Measurements from ENCODE around the gene LEMD1. TPM values are rescaled to one million over a fixed set of nuclear protein-coding genes. Genes with fewer than 3 reads are reported as not detected.
"Not testable (repeated sequence)": the region's sequence is repeated elsewhere in the genome, so short reads cannot be mapped to it uniquely, and the experiment has no call there.

LEMD1 gene
- total and polyA plus RNA-seq, 2 experiments from 2014 or later = not detected

- Histone ChIP-seq H4K20me1 (ENCODE audit: insufficient read depth) (no peaks in the 10 kb centered on the region), H3F3A (ENCODE audit: insufficient read depth) (no peaks in the 10 kb centered on the region; the same call in 1 of the 2 replicates), H3K36me3 (ENCODE audit: low read depth) (no peaks in the 10 kb centered on the region), H2AFZ (no peak overlapping the region), H3K4me3 (no peak overlapping the region), H3K27me3 (replicated peaks; ENCODE audit: insufficient read depth) (peaks cover 47% of the 10 kb centered on the region), H3K4me1 (ENCODE audit: insufficient read depth) (no peaks in the 10 kb centered on the region), H3K9me2 (ENCODE audit: insufficient read depth) (no peaks in the 10 kb centered on the region), H3K4me2 (ENCODE audit: unreplicated experiment) (no peak overlapping the region), H3K27ac (no peak overlapping the region), H3K9me3 (ENCODE audit: low read depth) (no peaks in the 10 kb centered on the region), H3K9ac (no peak overlapping the region), H3K79me2 (ENCODE audit: insufficient read depth) (no peaks in the 10 kb centered on the region)
- no peak for DNase-seq
- WGBS, 2 experiments (ENCODE audit: low coverage in 1 of 2, low lambda C conversion rate in 2 of 2, missing lambda C conversion rate in 2 of 2) = 42 to 48% methylated on average over 3 of the region's 3 CpGs
- in situ Hi-C loops (cut with MboI) = no loop called here
- TF ChIP-seq EZH2 (IDR thresholded peaks at IDR 0.05; ENCODE audit: insufficient read depth, poor library complexity, severe bottlenecking) (no peak), EZH2phosphoT487 (IDR thresholded peaks at IDR 0.05; ENCODE audit: insufficient read depth, low read depth) (no peak)
Measured at GRCh38 chr1:205395616-205396015, 26.2 kb downstream of the LEMD1 start.

GRCh38 chr1:205392650-205393049, 29.2 kb downstream of the LEMD1 start:
- H3K27ac ChIP-seq = no peak overlapping the region
- no peaks in the 10 kb centered on the region for H3K79me2 ChIP-seq (ENCODE audit: insufficient read depth)
- H3K27me3 ChIP-seq (replicated peaks; ENCODE audit: insufficient read depth) = peaks cover 53% of the 10 kb centered on the region
- no peaks in the 10 kb centered on the region for H3K9me3 ChIP-seq (ENCODE audit: low read depth)
- H3K4me2 ChIP-seq (ENCODE audit: unreplicated experiment) = no peak overlapping the region
- no peak overlapping the region for H3K4me3 ChIP-seq
- no peaks in the 10 kb centered on the region; the same call in 1 of the 2 replicates for H3F3A ChIP-seq (ENCODE audit: insufficient read depth)
- H4K20me1 ChIP-seq (ENCODE audit: insufficient read depth) = no peaks in the 10 kb centered on the region; the same call in 1 of the 2 replicates
- in situ Hi-C loops (cut with MboI) = no loop called here
- no peaks in the 10 kb centered on the region for H3K4me1 ChIP-seq (ENCODE audit: insufficient read depth)
- no peak for TF ChIP-seq EZH2phosphoT487 (IDR thresholded peaks at IDR 0.05; ENCODE audit: insufficient read depth, low read depth)
- TF ChIP-seq EZH2 (IDR thresholded peaks at IDR 0.05; ENCODE audit: insufficient read depth, poor library complexity, severe bottlenecking) = no peak
- 52% methylated on average over 1 of the region's 1 CpG for WGBS, 2 experiments (ENCODE audit: low coverage in 1 of 2, low lambda C conversion rate in 2 of 2, missing lambda C conversion rate in 2 of 2)
- no peak overlapping the region for H3K9ac ChIP-seq
- H3K9me2 ChIP-seq (ENCODE audit: insufficient read depth) = no peaks in the 10 kb centered on the region
- no peak for DNase-seq
- H2AFZ ChIP-seq = no peak overlapping the region
- no peaks in the 10 kb centered on the region for H3K36me3 ChIP-seq (ENCODE audit: low read depth)

GRCh38 chr1:205391386-205391785, 30.5 kb downstream of the LEMD1 start:
- in situ Hi-C loops (cut with MboI) = no loop called here
- 65 to 69% methylated on average over 7 of the region's 7 CpGs for WGBS, 2 experiments (ENCODE audit: low coverage in 1 of 2, low lambda C conversion rate in 2 of 2, missing lambda C conversion rate in 2 of 2)
- no peaks in the 10 kb centered on the region for H3K9me2 ChIP-seq (ENCODE audit: insufficient read depth)
- H3K27me3 ChIP-seq (replicated peaks; ENCODE audit: insufficient read depth) = peaks cover 47% of the 10 kb centered on the region
- no peak overlapping the region for H3K27ac ChIP-seq
- H3K9me3 ChIP-seq (ENCODE audit: low read depth) = no peaks in the 10 kb centered on the region
- H3K9ac ChIP-seq = no peak overlapping the region
- TF ChIP-seq EZH2phosphoT487 (IDR thresholded peaks at IDR 0.05; ENCODE audit: insufficient read depth, low read depth) = no peak
- TF ChIP-seq EZH2 (IDR thresholded peaks at IDR 0.05; ENCODE audit: insufficient read depth, poor library complexity, severe bottlenecking) = no peak
- no peak overlapping the region for H3K4me2 ChIP-seq (ENCODE audit: unreplicated experiment)
- H2AFZ ChIP-seq = no peak overlapping the region
- H3K79me2 ChIP-seq (ENCODE audit: insufficient read depth) = no peaks in the 10 kb centered on the region
- H3K36me3 ChIP-seq (ENCODE audit: low read depth) = no peaks in the 10 kb centered on the region
- no peaks in the 10 kb centered on the region for H3K4me1 ChIP-seq (ENCODE audit: insufficient read depth)
- DNase-seq = no peak
- no peaks in the 10 kb centered on the region; the same call in 1 of the 2 replicates for H3F3A ChIP-seq (ENCODE audit: insufficient read depth)
- no peak overlapping the region for H3K4me3 ChIP-seq
- no peaks in the 10 kb centered on the region; the same call in 1 of the 2 replicates for H4K20me1 ChIP-seq (ENCODE audit: insufficient read depth)

- Histone ChIP-seq H3F3A (ENCODE audit: insufficient read depth) (peaks cover 5% of the 10 kb centered on the region; the same call in 1 of the 2 replicates), H3K9ac (no peak overlapping the region), H3K4me1 (ENCODE audit: insufficient read depth) (no peaks in the 10 kb centered on the region), H3K9me3 (ENCODE audit: low read depth) (no peaks in the 10 kb centered on the region), H3K4me2 (ENCODE audit: unreplicated experiment) (no peak overlapping the region), H3K4me3 (no peak overlapping the region), H3K9me2 (ENCODE audit: insufficient read depth) (no peaks in the 10 kb centered on the region), H3K27me3 (replicated peaks; ENCODE audit: insufficient read depth) (peaks cover 31% of the 10 kb centered on the region), H2AFZ (no peak overlapping the region), H3K27ac (no peak overlapping the region), H3K36me3 (ENCODE audit: low read depth) (no peaks in the 10 kb centered on the region), H4K20me1 (ENCODE audit: insufficient read depth) (no peaks in the 10 kb centered on the region; the same call in 1 of the 2 replicates), H3K79me2 (ENCODE audit: insufficient read depth) (no peaks in the 10 kb centered on the region)
- 62 to 68% methylated on average over 2 of the region's 2 CpGs for WGBS, 2 experiments (ENCODE audit: low coverage in 1 of 2, low lambda C conversion rate in 2 of 2, missing lambda C conversion rate in 2 of 2)
- DNase-seq = no peak
- TF ChIP-seq EZH2 (IDR thresholded peaks at IDR 0.05; ENCODE audit: insufficient read depth, poor library complexity, severe bottlenecking) (no peak), EZH2phosphoT487 (IDR thresholded peaks at IDR 0.05; ENCODE audit: insufficient read depth, low read depth) (no peak)
- in situ Hi-C loops (cut with MboI) = no loop called here
Measured at GRCh38 chr1:205387845-205388244, 34.0 kb downstream of the LEMD1 start.

- H3K9me2 ChIP-seq (ENCODE audit: insufficient read depth); H2AFZ ChIP-seq; in situ Hi-C loops (cut with MboI); DNase-seq; H3K4me1 ChIP-seq (ENCODE audit: insufficient read depth); H3K27me3 ChIP-seq (replicated peaks; ENCODE audit: insufficient read depth); H3K27ac ChIP-seq; H3K9ac ChIP-seq; H3F3A ChIP-seq (ENCODE audit: insufficient read depth); H3K79me2 ChIP-seq (ENCODE audit: insufficient read depth); H3K4me3 ChIP-seq; H3K36me3 ChIP-seq (ENCODE audit: low read depth); H3K4me2 ChIP-seq (ENCODE audit: unreplicated experiment); H3K9me3 ChIP-seq (ENCODE audit: low read depth); H4K20me1 ChIP-seq (ENCODE audit: insufficient read depth): not testable (repeated sequence)
- WGBS, 2 experiments (ENCODE audit: low coverage in 1 of 2, low lambda C conversion rate in 2 of 2, missing lambda C conversion rate in 2 of 2) = 69 to 72% methylated on average over 3 of the region's 3 CpGs
Measured at GRCh38 chr1:205382990-205383389, 38.9 kb downstream of the LEMD1 start.
